HCT116 (cell line): ENCODE measurements around the gene ARL4A. TPM values are rescaled to one million over a fixed set of nuclear protein-coding genes. Genes with fewer than 3 reads are reported as not detected.

Experiments used
- ATAC-seq: fragments of 200-7000 bp; cut with Tn5 transposase; 2 replicates; pipeline ENCODE4 v1.9.1; 2020; ENCODE audit warnings: mild to moderate bottlenecking, moderate library complexity
- BruUV-seq: library from RNA; stranded (reverse); fragments of 400-500 nt; replicated peaks from 2 replicates; lab custom pipeline; 2021; lab: Mats Ljungman, UMichigan
- CTCF ChIA-PET: fragments of 300-600 bp; sonication (Branson Sonifier 250); formaldehyde crosslinking; loops from one replicate; lab custom pipeline; 2021; ENCODE audit warnings: antibody characterized with exemption; lab: Charles Lee
- POLR2A ChIA-PET: fragments of 300-600, 350-600 bp; sonication (Branson Sonifier 250); formaldehyde crosslinking; loops from one replicate; lab custom pipeline; 2021; ENCODE audit warnings: antibody characterized with exemption; lab: Charles Lee
- RAD21 ChIA-PET, 2 experiments: fragments of 300-600 bp; sonication (Branson Sonifier 250); formaldehyde crosslinking; loops; one replicate each; lab custom pipeline; 2023; ENCODE audit warnings: low total read pairs in 2 of 2; ENCODE audit not compliant: uncharacterized antibody in 2 of 2, unreplicated experiment in 2 of 2, low non-redundant PET in 1 of 2; lab: Charles Lee
- DNase-seq: peaks from one replicate; pipeline ENCODE4 v3.0.0-alpha.2; 2010; ENCODE audit warnings: low read depth, low spot score
- H2AFZ ChIP-seq: fragments of 200-600 bp; shearing (Covaris generic), sonication (generic); 2 replicates; pipeline ENCODE4 v1.6.1; 2017; ENCODE audit warnings: low read depth, mixed run types, mixed read lengths, antibody characterized with exemption, low read length; ENCODE audit not compliant: poor library complexity, severe bottlenecking
- H3K27ac ChIP-seq: 2 replicates; pipeline ENCODE4 v1.5.1; 2012; ENCODE audit warnings: low read depth, low read length
- H3K27me3 ChIP-seq: fragments of 200-600 bp; sonication (generic); 2 replicates; pipeline ENCODE4 v1.6.1; 2016; ENCODE audit warnings: mixed run types, low read length, mixed read lengths; ENCODE audit not compliant: insufficient read depth
- H3K36me3 ChIP-seq, 2 experiments: fragments of 200-500 bp in 1 of 2; fragments of 200-600 bp in 1 of 2; sonication (Bioruptor generic) in 1 of 2; sonication (generic) in 1 of 2; 2 replicates each; pipeline versions ENCODE4 v1.5.1 to v1.6.1; 2014 to 2016; ENCODE audit warnings: low read length in 2 of 2, inconsistent platforms in 1 of 2, mixed read lengths in 1 of 2, mixed run types in 1 of 2; ENCODE audit not compliant: insufficient read depth in 2 of 2, control insufficient read depth in 1 of 2
- H3K4me1 ChIP-seq, 2 experiments: fragments of 200-600 bp in 1 of 2; sonication (generic) in 1 of 2; 2 replicates each; pipeline versions ENCODE4 v1.5.1 to v1.6.1; 2012 to 2017; ENCODE audit warnings: low read length in 2 of 2, inconsistent platforms in 1 of 2, mild to moderate bottlenecking in 1 of 2, mixed read lengths in 1 of 2, mixed run types in 1 of 2, moderate library complexity in 1 of 2; ENCODE audit not compliant: insufficient read depth in 2 of 2, control insufficient read depth in 1 of 2
- H3K4me2 ChIP-seq: fragments of 200-600 bp; sonication (generic); 2 replicates; pipeline ENCODE4 v1.6.1; 2017; ENCODE audit warnings: mixed run types, low read length, mixed read lengths
- H3K4me3 ChIP-seq, 2 experiments: fragments of 200-600 bp in 1 of 2; sonication (generic) in 1 of 2; replicated peaks in 1 of 2; 2 replicates each; pipeline ENCODE4 v1.5.1; 2011 to 2016; ENCODE audit warnings: low read length in 2 of 2, control low read depth in 1 of 2, low read depth in 1 of 2, mild to moderate bottlenecking in 1 of 2, mixed read lengths in 1 of 2, mixed run types in 1 of 2
- H3K79me2 ChIP-seq: fragments of 200-600 bp; sonication (generic); 2 replicates; pipeline ENCODE4 v1.6.1; 2017; ENCODE audit warnings: mild to moderate bottlenecking, mixed run types, low read length, moderate library complexity, mixed read lengths; ENCODE audit not compliant: insufficient read depth
- H3K9ac ChIP-seq: fragments of 200-600 bp; sonication (generic); 2 replicates; pipeline ENCODE4 v1.6.1; 2016; ENCODE audit warnings: low read length, mixed read lengths
- H3K9me2 ChIP-seq: fragments of 200-600 bp; sonication (generic), shearing (Covaris generic); 2 replicates; pipeline ENCODE4 v1.6.1; 2017; ENCODE audit warnings: mixed run types, mild to moderate bottlenecking, moderate library complexity; ENCODE audit not compliant: insufficient read depth
- H3K9me3 ChIP-seq, 2 experiments: fragments of 200-500 bp in 1 of 2; fragments of 200-600 bp in 1 of 2; sonication (Bioruptor generic) in 1 of 2; sonication (generic) in 1 of 2; 2 replicates each; pipeline ENCODE4 v1.6.1; 2014 to 2017; ENCODE audit warnings: low read length in 2 of 2, mixed read lengths in 2 of 2, inconsistent platforms in 1 of 2, low read depth in 1 of 2, mild to moderate bottlenecking in 1 of 2, mixed run types in 1 of 2, moderate library complexity in 1 of 2; ENCODE audit not compliant: control insufficient read depth in 1 of 2, insufficient read depth in 1 of 2
- H4K20me1 ChIP-seq: fragments of 200-600 bp; sonication (generic), shearing (Covaris generic); 2 replicates; pipeline ENCODE4 v1.6.1; 2017; ENCODE audit warnings: mixed run types, mild to moderate bottlenecking, moderate library complexity; ENCODE audit not compliant: insufficient read depth
- EGR1 ChIP-seq: IDR thresholded peaks from 2 replicates; pipeline ENCODE4 v1.6.1; 2012; ENCODE audit warnings: low read depth
- EZH2 ChIP-seq: fragments of 200-600 bp; sonication (generic); IDR thresholded peaks from 2 replicates; pipeline ENCODE4 v1.6.1; 2017; ENCODE audit warnings: antibody characterized with exemption, mixed run types
- JUND ChIP-seq: IDR thresholded peaks from 2 replicates; pipeline ENCODE4 v1.6.1; 2012
- TCF7L2 ChIP-seq: IDR thresholded peaks from 2 replicates; pipeline ENCODE4 v1.7.0; 2011; ENCODE audit warnings: borderline replicate concordance, inconsistent platforms; ENCODE audit not compliant: insufficient read depth, insufficient read length; ENCODE audit errors: extremely low read depth
- intact Hi-C: fragments of 100-400 bp; cut with micrococcal nuclease; formaldehyde crosslinking; loops from 2 replicates; pipeline ENCODE4 v1.10.0; 2022
- total RNA-seq: library from RNA; stranded (reverse); gene quantifications from one replicate; pipeline ENCODE4 v1.2.1, GENCODE V29; 2021; ENCODE audit not compliant: unreplicated experiment
- TF ChIP-seq, protein P1 (sequence below), 3 experiments: fragments of 200-600 bp in 1 of 3; sonication (generic) in 1 of 3; IDR thresholded peaks in 2 of 3; conservative IDR thresholded peaks in 1 of 3; 2 replicates each; pipeline ENCODE4 v1.5.1; 2012 to 2017; ENCODE audit warnings: low read depth in 2 of 3, low read length in 2 of 3, antibody characterized with exemption in 1 of 3, borderline replicate concordance in 1 of 3, control low read depth in 1 of 3, mild to moderate bottlenecking in 1 of 3, mixed read lengths in 1 of 3, mixed run types in 1 of 3, moderate library complexity in 1 of 3; ENCODE audit not compliant: insufficient read depth in 1 of 3

The ARL4A gene
- total RNA-seq, 1 experiment from 2014 or later: 44.6 TPM

DNA sequence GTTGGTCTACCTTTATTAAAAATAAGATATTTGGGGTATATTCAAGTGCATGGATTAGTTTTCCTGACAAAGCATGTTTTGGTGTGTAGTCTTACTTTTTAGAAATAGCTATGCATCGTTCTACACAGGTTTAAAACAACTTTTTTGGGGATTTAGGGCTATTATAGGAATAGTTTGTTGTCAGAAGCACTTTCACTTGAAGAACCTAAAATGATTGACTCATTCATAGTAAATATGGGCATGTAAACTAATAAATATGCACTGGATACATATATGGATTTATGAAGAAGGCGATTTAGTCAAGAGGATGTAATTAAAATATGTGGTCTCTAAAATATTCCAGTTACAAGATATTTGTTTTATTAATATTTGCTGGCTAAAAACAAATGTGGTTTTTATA lies 2.0 kb downstream of the ARL4A start:
- ATAC-seq (no peak), DNase-seq (no peak)
- Histone ChIP-seq H2AFZ (no peak overlapping the region), H3K9me2 (no peaks in the 10 kb centered on the region), H3K4me2 (no peak overlapping the region), H3K4me1 (peaks cover 11 to 22% of the 10 kb centered on the region in 2 experiments), H3K4me3 (no peak overlapping the region), H3K9me3 (no peaks in the 10 kb centered on the region), H3K36me3 (0 out of 4 replicates have a peak, but pooled peaks cover 2 to 3% of the 10 kb centered on the region in 2 experiments), H3K27ac (no peak overlapping the region), H3K27me3 (no peaks in the 10 kb centered on the region), H4K20me1 (no peaks in the 10 kb centered on the region; the same call in 1 of the 2 replicates), H3K9ac (no peak overlapping the region), H3K79me2 (peaks cover 68% of the 10 kb centered on the region)
- RAD21 ChIA-PET: no interaction called here
- intact Hi-C loops: loop anchor here (5.0 kb wide), 2 partner anchors 113 to 488 kb away; no protein-coding TSS in a partner anchor
- TF ChIP-seq EGR1 (no peak), TCF7L2 (no peak), EZH2 (no peak), JUND (no peak)
- TF ChIP-seq, protein P1, sequence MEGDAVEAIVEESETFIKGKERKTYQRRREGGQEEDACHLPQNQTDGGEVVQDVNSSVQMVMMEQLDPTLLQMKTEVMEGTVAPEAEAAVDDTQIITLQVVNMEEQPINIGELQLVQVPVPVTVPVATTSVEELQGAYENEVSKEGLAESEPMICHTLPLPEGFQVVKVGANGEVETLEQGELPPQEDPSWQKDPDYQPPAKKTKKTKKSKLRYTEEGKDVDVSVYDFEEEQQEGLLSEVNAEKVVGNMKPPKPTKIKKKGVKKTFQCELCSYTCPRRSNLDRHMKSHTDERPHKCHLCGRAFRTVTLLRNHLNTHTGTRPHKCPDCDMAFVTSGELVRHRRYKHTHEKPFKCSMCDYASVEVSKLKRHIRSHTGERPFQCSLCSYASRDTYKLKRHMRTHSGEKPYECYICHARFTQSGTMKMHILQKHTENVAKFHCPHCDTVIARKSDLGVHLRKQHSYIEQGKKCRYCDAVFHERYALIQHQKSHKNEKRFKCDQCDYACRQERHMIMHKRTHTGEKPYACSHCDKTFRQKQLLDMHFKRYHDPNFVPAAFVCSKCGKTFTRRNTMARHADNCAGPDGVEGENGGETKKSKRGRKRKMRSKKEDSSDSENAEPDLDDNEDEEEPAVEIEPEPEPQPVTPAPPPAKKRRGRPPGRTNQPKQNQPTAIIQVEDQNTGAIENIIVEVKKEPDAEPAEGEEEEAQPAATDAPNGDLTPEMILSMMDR (IDR thresholded peaks at IDR 0.05 in 2 of 3, conservative IDR thresholded peaks at IDR 0.05 in 1 of 3; ENCODE audit: borderline replicate concordance in 1 of 3, insufficient read depth in 1 of 3, low read depth in 2 of 3, low read length in 2 of 3): no peak
- CTCF ChIA-PET: no interaction called here
- POLR2A ChIA-PET: no interaction called here
- BruUV-seq: no TSS peak
